HG03175 (cell line): Measurements from ENCODE around the gene PLEKHG3.

Experiments used
- ATAC-seq: cut with Tn5 transposase; IDR thresholded peaks from one replicate; pipeline ENCODE4 v1.9.1; 2021; ENCODE audit warnings: mild to moderate bottlenecking, moderate library complexity; ENCODE audit not compliant: unreplicated experiment

The PLEKHG3 gene

DNA sequence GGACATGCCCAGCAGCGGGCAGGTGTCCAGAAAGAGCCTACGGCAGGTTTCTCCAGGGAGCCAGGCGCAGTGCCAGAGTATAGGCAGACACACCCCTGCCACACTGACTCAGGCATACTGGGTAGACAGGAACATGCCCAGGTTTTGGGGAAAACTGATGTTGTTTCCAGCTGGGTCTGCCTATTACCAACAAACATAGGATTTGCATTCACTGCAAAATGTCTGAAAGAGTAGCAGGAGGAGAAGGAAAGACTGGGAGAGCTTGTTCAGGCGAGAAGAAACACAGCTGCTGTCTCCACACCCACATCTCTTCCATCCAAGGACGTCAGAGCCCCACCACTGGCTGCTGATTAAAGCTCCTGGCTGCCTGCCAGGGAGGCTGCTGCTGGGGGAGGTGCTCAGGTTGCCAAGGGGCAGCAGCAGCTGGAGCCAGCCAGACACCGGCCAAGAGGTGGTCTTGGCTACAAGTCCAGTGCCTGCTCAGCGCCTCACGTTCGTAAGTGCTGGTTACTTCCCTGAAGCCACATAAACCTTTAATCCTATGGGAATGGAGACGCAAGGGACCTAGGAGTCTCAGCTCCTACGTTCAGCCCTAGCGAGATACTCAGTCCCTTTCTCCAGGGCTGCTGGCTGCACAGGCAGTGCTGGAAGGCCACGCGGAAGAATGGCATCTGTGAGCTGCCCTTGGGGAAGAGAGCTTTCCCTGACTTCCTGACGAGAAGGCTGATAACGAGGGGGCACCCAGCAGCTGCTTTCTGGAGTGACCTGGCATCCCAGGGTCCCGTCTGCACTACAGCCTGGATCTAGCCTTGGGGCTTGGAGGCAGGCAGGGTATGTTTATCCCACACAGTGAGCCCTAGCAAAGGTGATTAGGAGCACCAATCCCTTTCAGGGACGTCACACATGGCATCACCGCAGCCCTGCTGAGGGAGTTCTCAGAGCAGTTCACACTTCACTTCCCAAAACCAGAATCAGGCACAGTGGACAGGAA, 58.1 kb downstream of the PLEKHG3 start:
- ATAC-seq, result no peak

- no peak for ATAC-seq
These were observed 59.0 kb downstream of the PLEKHG3 start for GRCh38 chr14:64763085-64763782.

GRCh38 chr14:64763801-64764621, 59.8 kb downstream of the PLEKHG3 start:
- ATAC-seq, result no peak

DNA sequence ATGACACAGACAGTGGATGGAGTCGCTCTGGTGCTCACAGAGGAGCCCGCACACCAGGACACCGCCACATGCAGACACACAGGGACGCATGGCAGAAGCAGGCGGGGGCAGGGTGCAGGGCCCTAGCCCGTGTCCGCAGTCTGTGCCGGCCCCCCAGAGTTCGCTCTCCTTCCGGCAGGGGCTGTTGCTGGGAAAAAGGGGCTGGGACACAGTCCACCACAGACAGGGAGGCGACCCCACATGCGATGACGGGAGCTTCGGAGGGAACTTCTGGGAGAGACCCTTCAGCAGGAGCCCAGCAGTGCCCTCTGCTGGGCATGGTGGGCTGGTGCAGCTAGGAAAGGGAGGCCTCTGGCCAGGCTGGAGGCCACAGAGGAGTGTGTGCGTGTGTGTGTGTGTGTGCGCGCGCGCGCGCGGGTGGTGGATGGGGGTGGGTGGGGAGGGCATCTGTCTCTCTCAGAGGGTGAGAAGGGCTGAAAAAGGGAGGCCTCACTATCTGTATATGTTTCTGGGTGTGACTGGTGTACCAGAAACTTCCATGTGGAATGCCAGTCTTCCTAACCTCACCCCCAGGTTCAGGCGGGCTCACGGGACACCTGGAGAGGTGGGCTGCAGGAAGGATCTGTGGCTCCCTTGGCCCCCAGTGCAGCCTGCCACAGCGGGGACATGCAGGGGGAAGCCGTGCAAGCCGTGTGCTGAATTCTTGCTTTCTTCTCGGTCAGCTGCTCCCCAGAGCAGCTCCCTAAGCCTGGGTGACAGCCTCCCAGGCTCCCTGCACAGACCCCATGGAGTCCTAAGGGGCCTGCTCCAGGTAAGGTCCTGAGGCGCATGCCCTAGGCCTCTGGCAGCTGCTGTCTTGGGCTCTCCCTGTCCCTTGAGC, 60.7 kb downstream of the PLEKHG3 start:
- ATAC-seq, result peak; percentile 63

GRCh38 chr14:64765740-64766302, 61.6 kb downstream of the PLEKHG3 start:
- ATAC-seq, result no peak

DNA sequence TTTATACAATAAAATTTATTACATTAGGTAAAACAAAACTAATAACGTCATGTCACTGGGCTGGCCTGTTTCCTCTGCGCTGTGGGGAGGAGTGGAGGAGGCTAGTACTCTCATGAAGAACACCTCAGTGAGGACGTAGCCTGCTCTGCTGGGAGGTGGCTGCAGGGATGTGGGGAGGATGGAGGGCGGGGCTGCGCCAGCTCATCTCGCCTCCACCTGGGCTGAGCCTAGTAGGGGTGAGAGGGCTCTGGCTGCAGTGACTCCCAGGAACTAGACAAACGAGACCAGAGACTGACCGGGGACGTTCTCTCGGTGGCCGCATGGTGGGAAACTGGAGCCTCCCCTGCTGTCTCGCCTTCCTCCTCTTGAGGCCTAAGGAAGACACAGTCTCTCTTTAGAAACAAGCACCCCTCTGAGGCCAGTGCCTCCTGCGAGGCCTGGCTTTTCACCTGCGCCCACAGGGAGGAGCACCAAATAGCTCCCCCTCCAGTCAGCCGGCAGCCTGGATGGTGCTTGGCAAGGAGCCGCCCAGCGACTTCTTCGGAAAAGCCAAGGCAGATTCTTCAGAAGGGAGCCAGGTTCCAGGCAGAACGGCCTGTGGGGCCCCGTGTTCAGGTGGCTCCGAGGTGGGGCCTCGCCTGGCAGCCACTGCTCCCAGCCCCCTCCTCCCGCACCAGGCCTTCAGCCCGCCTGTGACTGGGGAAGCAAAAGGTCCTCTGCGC, 62.4 kb downstream of the PLEKHG3 start:
- no peak for ATAC-seq

- ATAC-seq, result no peak
These were observed 63.2 kb downstream of the PLEKHG3 start for GRCh38 chr14:64767215-64767964.

GRCh38 chr14:64768401-64769095, 64.3 kb downstream of the PLEKHG3 start:
- no peak for ATAC-seq

- no peak for ATAC-seq
These were observed 65.1 kb downstream of the PLEKHG3 start for GRCh38 chr14:64769096-64770020.

DNA sequence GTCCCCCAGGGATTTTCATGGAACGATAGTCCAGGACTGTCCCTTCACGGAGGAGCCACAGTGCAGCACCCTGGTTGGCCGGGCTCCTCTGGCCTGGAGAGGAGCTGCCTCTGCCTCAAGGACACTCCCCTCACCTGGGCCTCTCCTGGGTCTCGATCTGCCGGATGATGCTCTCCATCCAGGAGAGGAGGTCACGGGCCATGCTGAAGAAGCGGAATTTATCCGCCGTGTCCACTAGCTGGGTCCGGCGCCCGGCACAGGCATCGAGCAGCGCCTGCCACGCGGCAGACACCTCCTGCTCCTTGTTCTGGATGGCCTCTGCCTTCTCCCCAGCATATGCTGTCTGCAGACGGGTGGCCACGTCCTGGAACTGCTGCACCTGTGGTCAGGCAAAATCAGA, 66.5 kb downstream of the PLEKHG3 start:
- no peak for ATAC-seq

DNA sequence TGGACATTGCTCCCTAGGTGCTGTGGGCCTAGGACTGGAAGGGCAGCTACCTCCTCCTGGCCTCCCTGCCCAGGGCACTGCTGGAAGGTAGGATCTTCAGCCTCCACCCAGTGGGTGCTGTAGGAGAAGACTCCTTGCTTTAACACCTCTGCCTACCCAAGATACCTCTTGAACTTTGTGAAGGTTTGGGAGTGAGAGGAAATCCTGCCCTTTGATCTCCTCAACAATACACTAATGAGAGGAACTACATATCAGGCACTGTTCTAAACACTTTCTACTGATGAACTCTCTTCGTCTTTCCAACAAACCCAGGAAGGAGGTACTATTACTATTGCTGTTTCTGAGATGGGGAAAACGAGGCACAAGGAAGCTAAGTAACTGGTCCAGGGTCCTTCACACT, 66.9 kb downstream of the PLEKHG3 start:
- ATAC-seq, result no peak

DNA sequence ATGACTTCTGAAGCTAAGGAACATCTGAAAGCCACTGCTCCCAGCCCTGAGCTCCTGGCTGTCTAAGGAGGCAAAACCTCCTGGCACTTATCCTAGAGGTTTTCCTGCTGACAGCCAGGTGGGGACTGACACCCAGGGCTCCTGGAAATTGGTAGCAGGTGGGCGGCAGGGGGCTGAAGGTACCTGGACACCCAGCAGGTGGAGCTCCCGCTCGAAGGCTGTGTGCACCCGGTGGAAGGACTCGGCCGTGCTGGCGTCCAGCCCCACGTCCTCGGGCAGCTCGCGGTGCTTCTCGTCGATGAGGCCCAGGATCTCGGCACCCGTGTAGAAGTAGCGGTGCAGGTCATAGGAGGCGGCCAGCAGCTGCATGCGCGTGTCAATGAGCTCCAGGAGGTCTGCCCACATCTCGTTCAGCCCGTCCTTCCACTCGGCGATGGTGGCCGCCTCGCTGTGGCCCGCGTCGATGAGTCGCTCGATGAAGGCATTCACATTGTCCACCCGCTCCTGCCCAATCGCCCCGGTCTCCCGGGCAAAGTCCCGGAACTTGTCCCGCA, 68.2 kb downstream of the PLEKHG3 start:
- no peak for ATAC-seq

- ATAC-seq, result no peak
These were observed 68.8 kb downstream of the PLEKHG3 start for GRCh38 chr14:64773046-64773445.

GRCh38 chr14:64773577-64773976, 69.4 kb downstream of the PLEKHG3 start:
- ATAC-seq, result no peak

GRCh38 chr14:64774272-64774671, 70.0 kb downstream of the PLEKHG3 start:
- ATAC-seq, result no peak

DNA sequence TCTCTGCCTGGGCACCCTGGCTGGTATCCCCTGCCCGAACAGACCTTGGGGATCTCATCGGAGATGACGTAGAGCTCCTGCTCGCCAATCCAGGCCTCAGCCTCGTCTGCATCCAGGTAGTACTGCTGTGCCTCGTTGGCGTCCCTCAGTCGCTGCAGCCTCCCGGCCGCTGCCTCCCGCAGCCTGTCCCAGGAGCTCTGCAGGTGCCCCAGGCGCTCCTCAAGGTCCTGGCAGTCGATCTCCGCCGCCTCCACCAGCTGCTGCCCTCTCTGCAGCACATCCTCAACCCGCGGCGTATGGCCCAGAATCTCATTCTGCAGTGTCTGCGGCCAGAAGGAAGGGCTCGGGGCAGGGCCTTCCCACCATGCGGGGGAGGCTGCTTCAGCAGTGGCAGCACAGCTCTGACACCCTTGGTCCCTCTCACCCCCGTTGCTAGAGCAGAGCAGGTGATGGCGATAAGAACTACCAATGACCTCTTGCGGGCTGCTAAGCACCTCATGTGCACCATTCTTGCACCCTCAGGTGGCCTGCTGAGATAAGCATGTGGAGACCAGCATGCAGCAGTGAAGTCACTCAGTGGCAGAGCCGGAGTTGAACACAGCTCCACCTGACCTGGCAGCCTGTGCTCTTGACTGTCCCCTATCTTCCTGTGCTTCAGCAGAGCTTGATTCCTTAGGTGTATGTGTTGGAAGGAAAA, 71.0 kb downstream of the PLEKHG3 start:
- ATAC-seq, result no peak
